GM21528 (cell line): ENCODE data around the gene TMEM63A.
A peak's percentile ranks its signal among the peaks of the same experiment; 100 is the strongest.

ENCODE experiments used
- ATAC-seq: cut with Tn5 transposase; IDR thresholded peaks from one replicate; pipeline ENCODE4 v1.9.1; 2021; ENCODE audit warnings: mild to moderate bottlenecking, moderate library complexity; ENCODE audit not compliant: unreplicated experiment, low FRiP score

The TMEM63A gene

DNA sequence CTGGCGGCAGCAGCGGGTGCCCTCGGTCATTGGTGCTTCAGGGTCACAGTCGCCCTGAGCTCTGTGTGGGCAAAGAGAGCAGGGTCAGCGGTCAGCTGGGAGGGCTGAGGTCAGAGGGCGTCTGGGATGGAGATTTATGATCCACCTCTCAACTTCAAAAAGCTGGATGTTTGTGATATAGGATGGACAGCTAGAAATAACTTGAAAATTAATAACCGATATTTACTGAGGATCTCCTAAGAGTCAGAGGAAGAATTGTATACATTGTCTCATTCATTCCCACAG, 4.8 kb upstream of the TMEM63A start:
- no peak for ATAC-seq

DNA sequence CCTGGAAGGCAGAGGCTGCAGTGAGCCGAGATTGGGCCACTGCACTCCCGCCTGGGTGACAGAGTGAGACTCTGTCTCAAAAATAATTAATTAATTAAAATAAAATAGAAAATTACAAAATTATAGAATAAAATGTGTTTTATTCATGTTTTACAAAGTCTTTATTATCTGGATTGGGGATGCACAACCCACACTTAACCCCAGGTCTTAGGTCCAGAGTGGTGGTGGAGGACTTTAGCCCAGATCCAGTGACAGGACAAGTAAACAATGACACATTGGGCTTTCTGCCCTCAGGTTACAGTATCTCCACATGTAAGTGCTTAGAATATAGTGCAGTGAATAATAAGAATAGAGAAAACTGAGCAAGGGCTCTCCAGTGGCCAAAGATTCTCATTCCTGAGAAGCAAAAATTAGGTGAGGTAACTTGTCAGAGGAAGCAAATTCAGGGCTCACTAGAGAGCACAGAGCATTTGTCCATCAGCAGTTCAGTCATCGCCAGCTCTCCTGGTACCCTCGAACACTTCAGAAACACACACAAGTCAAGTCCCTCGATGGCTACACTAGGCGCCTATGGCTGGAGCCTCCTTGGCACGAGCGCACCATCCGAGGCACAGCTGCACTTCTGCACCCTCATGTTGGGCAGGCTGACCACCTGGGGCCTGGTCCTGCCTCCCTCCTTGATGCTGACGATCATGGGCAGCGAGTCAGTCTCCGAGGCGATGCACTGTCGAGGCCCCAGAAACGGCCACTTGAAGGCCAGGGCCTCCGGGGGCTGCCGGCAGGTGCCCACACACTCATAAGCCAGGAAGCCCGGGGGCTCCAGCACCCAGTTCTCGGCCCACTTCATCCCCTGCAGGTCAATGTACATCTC, 4.2 kb upstream of the TMEM63A start:
- no peak for ATAC-seq

DNA sequence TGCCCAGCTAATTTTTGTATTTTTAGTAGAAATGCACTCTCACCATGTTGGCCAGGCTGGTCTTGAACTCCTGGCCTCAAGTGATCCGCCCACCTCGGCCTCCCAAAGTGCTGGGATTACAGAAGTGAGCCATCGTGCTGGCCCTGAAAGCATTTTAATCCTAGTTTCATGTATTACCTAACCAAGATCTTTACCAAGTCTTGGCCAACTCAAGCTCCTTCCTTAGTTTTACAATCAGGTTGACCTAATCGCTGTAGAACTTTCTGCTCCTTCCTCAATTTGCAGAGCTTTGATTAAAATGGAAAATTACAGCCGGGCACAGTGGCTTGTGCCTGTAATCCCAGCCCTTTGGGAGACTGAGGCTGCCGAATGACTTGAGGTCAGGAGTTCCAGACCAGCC, 3.2 kb upstream of the TMEM63A start:
- no peak for ATAC-seq

DNA sequence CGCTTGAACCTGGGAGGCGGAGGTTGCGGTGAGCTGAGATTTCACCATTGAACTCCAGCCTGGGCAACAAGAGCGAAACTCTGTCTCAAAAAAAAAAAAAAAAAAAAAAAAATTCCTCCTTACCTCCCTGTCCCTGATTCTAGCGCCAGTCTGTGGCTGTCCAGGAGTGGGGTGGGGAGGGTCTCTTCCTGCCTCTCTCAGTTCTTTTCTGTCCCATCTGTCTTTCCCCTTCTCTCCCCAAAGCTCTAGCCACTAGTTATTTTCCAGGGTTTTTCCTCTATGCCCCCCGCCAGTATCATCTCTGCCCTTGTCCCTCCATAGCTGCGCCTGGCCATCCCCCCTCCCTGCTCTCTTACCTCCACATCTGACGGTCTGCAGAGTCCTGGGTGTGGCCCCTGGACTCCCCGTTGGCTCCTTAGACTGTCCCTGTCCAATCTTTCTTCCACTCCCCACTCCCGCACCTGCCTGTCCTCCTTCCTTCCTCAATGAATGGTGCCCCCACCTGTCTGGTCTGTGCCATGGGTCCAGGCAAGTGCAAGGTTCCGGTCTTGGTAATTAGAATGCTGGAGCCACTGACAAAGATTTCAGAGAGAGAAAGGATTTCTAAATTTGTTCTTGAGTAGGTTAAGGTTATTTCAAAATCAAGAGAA, 1.6 kb upstream of the TMEM63A start:
- no peak for ATAC-seq

DNA sequence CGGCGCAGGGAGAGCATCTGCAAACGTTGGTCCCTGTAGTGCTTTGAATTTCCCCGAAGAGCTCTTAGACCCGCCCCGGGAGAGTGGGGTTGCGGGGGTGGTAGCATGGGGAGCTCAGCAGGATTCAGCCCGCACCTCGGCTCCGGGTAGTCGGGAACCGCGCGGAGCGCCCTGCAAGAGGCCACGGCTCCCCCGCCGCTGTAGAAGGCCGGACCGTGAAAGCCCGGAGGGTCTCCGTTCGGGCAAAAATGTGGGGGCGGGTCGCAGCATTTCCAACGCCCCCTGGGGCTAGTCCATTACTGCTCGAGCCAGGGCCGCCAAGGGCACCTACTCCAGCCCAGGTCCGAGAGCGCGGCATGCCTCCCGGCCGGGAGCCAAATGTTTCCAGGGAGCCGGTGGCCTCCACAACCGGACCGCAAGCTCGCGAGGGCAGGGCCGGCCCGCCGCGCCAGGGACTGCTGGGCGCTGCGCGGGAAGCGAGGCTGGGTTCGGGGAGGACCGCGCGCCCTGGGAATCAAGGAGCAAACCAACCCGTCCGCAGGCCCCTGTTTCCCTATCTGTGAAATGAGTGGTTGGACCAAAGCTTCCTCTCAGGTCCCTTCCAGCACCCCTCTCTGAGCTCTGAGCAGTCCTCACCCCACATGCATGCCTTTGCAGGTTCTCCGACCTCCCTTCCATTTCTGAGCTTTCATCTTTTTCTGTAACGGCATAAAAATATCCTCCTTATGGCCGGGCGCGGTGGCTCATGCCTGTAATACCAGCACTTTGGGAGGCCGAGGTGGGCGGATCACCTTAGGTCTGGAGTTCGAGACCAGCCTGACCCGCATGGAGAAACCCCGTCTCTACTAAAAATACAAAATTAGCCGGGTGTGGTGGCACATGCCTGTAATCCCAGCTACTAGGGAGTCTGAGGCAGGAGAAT, 775 bp upstream of the TMEM63A start:
- peak; percentile 44 for ATAC-seq

- ATAC-seq, result no peak
Observed at GRCh38 chr1:225881081-225881958, 860 bp downstream of the TMEM63A start.

DNA sequence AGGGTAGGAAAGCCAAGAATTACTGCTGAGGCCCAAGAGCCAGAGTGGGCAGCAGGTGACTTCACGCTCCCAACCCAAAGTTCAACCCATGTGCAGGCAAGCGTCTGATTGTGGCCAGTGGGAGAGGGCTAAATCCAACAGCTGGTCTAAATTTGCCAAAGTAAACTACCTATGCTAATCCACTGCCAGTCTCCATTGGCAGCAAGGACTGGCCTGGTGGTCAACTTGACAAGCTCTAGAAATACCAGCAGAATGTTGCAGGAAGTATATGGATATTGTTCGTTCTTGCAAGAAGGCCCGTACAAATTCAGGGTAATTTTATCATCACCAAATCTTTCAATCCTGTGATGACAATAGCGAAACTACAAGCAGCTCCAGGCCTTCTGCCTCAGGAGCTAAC, 1.5 kb downstream of the TMEM63A start:
- no peak for ATAC-seq

- no peak for ATAC-seq
Observed at GRCh38 chr1:225880222-225880588, 2.0 kb downstream of the TMEM63A start.

DNA sequence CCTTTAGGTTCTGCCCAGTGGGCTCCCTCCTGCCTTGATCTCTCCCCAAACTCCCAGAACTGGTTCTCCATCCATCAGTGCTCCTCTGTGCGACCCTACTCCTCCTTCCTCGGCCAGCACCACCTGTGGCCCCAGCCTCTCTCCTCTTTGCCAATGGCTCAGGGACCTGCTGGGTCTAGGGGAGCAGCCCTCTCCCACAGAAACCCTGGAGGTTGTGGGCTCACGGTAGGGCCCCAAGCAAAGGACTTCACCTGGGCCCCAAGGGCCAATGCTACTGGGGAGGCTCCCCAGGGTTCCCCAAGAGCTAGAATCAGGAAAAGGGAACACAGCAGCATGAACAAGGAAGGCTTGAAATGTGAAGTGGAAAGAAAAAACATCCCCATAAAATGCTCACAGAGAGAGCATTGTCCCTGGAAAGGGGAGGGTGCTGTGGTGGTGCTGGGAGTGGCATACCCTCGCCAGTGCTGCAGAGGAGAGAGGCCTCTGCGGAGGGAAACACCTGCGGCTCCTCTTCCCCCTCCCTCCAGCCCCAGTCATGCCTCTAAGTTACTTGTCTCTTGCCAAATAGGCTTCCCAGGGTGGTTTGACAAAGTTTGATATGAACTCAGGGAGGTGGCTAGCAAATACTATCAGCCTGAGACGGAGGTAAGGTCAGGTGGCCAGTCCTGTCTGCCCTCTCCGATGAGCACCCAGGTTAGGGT, 2.5 kb downstream of the TMEM63A start:
- ATAC-seq, result no peak

DNA sequence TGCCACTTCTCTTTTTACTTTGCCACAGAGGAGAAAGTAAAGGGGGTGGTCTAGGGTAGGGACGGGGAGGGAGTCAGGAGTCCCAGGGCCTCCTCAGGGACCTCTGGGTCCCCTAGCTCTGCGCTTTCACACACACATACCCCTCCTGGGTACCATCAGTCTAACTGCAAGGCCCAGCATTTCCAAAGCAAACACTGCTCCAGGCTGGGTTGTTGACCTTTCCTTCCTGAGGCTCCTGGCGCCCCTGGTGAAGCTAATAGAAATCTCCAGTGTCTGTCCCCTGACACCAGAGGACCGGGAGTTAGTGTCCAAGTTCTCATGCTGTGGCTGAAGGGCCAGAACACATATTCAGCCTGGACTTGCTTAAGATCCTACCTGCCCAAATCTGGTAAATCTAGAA, 3.9 kb downstream of the TMEM63A start:
- ATAC-seq, result no peak

GRCh38 chr1:225877580-225877979, 4.6 kb downstream of the TMEM63A start:
- no peak for ATAC-seq

DNA sequence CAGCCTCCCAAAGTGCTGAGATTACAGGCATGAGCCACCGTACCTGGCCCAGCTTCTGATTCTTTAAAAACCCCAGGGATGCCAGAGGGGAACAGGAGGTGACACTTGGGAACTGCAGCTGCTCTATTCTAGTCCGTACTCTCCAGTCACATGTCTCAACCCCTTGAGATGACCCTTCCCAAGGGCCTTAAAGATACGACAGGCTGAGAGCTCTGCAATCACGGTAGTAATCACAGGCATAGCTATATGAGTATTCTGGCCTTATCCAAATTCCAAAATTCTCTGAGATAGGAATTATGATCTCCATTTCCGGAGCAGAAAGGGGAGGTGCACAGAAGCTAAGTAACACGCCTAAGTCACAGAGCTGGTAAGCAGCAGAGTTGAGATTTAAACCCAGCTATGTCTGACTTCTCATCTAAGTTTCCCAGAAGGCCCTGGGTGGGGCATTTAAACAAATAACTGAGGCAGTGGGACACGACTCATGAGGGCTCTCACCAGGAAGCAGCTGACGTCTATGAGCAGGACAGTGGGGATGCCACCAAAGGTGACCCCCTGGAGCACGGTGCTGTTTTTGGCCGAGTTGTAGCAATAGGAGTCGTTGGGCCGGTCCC, 5.2 kb downstream of the TMEM63A start:
- no peak for ATAC-seq

DNA sequence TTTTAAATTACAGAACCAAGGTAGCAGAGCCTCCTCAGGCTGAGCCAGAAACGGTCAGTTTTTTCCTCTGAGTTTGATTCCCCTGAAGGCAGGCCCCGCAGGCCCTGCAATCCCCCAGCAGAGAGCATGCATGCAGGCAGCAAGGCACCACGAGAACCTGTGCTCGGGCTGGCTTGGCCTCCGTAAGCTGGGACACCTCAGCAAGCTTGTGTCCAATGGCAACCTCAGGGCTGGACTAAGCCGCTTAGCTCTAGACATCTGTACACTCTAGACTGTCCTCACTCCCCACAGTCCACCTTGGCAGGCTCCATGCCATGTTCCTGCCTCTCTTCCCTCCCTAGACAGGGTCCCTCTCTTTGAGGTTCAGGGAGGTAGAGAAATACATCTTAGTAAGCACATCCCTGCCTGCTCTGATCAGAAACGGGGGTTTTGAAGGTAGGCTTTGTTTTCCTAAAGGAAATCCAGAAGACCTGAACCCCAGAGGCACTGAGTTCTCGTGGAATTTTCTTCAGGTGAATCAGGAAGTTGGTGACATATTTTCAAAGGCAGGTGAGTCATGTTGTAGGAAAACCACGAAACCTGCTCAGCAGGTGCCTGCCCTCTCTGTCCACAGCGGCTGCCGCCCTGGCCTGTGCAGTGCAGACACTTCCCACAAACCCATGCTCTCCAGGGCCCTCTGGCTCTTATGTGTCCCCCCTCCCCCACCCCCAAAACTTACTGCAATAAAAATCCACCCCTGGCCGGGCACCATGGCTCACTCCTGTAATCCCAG, 7.0 kb downstream of the TMEM63A start:
- no peak for ATAC-seq

DNA sequence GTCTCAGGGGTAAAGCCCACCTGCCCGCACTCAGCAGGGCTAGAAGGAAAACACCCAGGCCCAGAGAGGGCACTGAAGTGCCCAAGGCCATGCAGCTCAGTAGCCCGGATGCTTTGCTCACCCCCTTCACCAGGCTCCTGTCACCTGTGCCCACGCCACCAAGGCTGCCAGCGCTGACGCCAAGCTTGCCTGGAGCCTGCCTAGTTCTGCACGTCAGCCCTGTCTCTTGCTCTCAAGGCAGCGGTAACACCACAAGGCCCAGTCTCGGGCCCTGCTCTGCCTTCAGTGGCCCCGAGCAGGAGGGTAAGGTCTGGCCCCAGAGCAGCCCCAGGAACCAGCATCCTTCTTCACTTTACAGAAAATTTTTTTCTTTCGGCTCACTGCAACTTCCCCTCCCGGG, 7.7 kb downstream of the TMEM63A start:
- no peak for ATAC-seq

DNA sequence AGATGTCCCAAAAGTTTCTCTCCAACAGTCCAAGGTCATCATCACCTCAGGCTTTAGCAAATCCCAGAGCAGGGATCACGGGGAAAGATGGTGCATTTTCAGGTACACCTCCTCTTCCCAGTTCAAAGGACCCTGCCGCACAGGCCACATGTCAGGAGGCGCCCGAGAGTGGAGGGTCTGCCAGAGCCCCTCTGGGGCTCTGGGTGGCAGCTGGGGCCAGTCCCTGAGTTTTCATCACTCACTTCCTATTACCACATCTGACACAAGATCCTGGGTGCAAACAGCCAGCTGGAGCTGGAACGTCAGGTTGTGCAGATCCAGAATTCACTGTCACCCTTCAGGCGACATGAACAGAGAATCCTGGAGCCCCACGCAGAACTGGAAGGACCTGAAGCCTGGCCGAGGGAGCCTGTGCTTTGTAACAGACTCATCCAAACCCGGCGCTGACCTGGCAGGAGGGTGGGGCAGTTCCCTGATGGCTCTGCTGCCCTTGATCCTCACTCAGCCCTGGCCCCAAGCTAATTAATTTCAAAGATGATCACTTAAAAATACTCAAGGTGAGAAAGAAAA, 8.8 kb downstream of the TMEM63A start:
- ATAC-seq, result no peak

- no peak for ATAC-seq
Observed at GRCh38 chr1:225872075-225872430, 10.1 kb downstream of the TMEM63A start.

- no peak for ATAC-seq
Observed at GRCh38 chr1:225871359-225872074, 10.7 kb downstream of the TMEM63A start.

DNA sequence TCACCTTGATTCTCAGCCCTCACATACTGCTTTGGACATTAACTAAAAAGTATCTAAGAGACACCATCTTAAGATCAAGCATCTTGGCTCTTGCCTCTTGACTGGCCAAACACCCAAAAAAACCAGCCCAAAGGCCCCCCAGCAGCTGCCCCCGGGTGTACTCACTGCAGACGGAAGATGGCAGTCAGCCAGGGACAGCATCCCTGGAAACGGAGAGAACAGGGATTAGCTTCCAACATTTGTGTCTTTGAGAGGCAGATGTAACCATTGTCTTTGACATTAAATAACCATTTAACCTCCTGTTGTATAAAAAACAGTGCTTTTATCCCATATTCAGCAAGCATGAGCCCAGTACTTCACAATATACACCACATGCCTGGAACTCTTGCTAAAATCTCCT, 11.3 kb downstream of the TMEM63A start:
- no peak for ATAC-seq
